Measurements from ENCODE around the gene KIAA1210.

Gene KIAA1210

GRCh38 chrX:119089619-119090018 is 38.0 kb downstream of the KIAA1210 start:
- DNase-seq, result no peak

- no peak for DNase-seq
Observed at GRCh38 chrX:119087121-119087520, 40.5 kb downstream of the KIAA1210 start.

- no peak for DNase-seq
Observed at GRCh38 chrX:119084766-119085165, 42.8 kb downstream of the KIAA1210 start.

- DNase-seq, result no peak
Observed at GRCh38 chrX:119082278-119082677, 45.3 kb downstream of the KIAA1210 start.

GRCh38 chrX:119075270-119076025 is 52.2 kb downstream of the KIAA1210 start:
- no peak for DNase-seq

- DNase-seq, result no peak
Observed at GRCh38 chrX:119073911-119074310, 53.7 kb downstream of the KIAA1210 start.

- DNase-seq, result no peak
Observed at GRCh38 chrX:119073200-119073905, 54.3 kb downstream of the KIAA1210 start.

GRCh38 chrX:119072744-119073143 is 54.9 kb downstream of the KIAA1210 start, which contains the start of gene CT47C1:
TSS of gene CT47C1 (plus strand) at chrX:119072993. CDS start at chrX:119073226, 233 bp downstream.
- DNase-seq, result no peak

- DNase-seq, result no peak
Observed at GRCh38 chrX:119071381-119071780, 56.2 kb downstream of the KIAA1210 start.

- no peak for DNase-seq
Observed at GRCh38 chrX:119069762-119070161, 57.9 kb downstream of the KIAA1210 start.

- no peak for DNase-seq
Observed at GRCh38 chrX:119069128-119069527, 58.5 kb downstream of the KIAA1210 start.

- DNase-seq, result peak; percentile 25
Observed at GRCh38 chrX:119067023-119067739, 60.4 kb downstream of the KIAA1210 start.

- DNase-seq, result no peak
Observed at GRCh38 chrX:119063428-119063827, 64.2 kb downstream of the KIAA1210 start.

GRCh38 chrX:119062750-119063374 is 64.8 kb downstream of the KIAA1210 start:
- DNase-seq, result no peak

- DNase-seq, result no peak
Observed at GRCh38 chrX:119055687-119056086, 71.9 kb downstream of the KIAA1210 start.

- DNase-seq, result no peak
Observed at GRCh38 chrX:119045884-119046283, 81.7 kb downstream of the KIAA1210 start.

GRCh38 chrX:119042996-119043395 is 84.6 kb downstream of the KIAA1210 start:
- DNase-seq, result no peak

GRCh38 chrX:119042040-119042439 is 85.6 kb downstream of the KIAA1210 start:
- no peak for DNase-seq

- no peak for DNase-seq
Observed at GRCh38 chrX:119041175-119041574, 86.4 kb downstream of the KIAA1210 start.

- DNase-seq, result no peak
Observed at GRCh38 chrX:119040432-119040831, 87.2 kb downstream of the KIAA1210 start.

- no peak for DNase-seq
Observed at GRCh38 chrX:119036107-119037029, 91.2 kb downstream of the KIAA1210 start.

- DNase-seq, result no peak
Observed at GRCh38 chrX:119030990-119031389, 96.6 kb downstream of the KIAA1210 start.
